ENCODE results near the gene VGLL3.

DNA sequence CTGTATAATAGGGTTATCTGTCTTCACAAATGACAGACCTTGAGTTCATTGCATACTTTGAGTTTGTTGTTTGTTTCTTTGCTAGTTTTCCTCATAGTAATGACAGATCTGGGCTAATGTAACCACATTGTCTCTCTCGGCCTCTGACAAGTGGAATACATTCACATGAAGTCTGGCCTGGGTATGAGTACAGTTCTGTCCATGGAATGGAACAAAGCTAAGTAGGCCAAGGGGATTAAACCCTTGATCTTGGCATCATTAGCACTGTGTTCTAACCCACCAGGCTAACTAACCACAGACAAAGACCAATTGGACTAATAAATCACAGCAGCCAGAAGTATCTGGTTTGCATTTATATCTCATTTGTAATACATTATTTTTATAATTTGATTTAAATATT, 7.6 kb upstream of the VGLL3 start:
- TF ChIP-seq POLR2A (IDR thresholded peaks at IDR 0.05; ENCODE audit: low read depth, low read length) (no peak), TAF1 (IDR thresholded peaks at IDR 0.05; ENCODE audit: borderline replicate concordance, low read depth, low read length) (no peak)
